GM19193 (cell line): ENCODE measurements around the gene HIRA.
A peak's percentile ranks its signal among the peaks of the same experiment; 100 is the strongest.

Experiments
- POLR2A ChIP-seq: IDR thresholded peaks from 4 replicates; pipeline ENCODE4 v1.6.1; 2011; ENCODE audit not compliant: insufficient read depth, insufficient read length; ENCODE audit errors: extremely low read depth

The HIRA gene

DNA sequence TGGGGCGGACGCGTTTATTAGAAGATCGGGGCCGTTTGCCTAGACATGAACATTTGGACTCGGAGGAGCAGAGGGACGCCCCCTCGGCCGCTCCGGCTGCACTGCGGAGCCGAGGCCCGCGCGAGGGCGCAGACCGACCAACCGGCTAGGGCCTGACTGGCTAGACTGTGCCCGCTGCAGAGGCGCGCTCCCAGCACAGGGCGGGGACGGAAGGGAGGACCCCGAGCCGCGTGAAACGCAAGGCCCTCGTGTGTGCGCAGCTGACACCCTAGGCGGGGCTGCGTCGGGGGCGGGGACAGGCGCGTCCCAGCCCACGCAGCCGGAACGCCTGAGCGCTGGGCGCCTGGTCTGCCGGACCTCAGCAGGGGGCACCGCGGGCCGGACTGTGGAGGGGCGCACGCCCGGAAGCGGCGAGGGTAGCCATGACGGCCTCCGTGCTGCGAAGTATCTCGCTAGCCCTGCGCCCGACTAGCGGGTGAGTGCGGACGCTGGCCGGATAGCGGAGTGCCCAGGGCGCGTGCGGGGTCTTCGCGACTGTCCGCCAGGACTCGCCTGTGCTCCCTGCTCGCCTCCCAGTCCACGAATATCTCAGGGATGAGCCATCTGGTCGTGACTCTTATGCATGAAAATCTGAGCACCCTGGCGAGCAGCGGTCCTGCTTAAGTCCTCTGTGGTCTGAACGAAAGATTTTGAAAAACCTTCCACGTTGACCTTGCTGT lies 759 bp upstream of the HIRA start, which contains the start of gene MRPL40:
MRPL40 (plus strand) TSS at position 413 of the 719 bp plus-strand sequence; CDS start at position 423, 10 bp downstream.
- peak; percentile 96 for TF ChIP-seq POLR2A

- no peak for TF ChIP-seq POLR2A
These were observed 517 bp downstream of the HIRA start for GRCh38 chr22:19430890-19431541.

DNA sequence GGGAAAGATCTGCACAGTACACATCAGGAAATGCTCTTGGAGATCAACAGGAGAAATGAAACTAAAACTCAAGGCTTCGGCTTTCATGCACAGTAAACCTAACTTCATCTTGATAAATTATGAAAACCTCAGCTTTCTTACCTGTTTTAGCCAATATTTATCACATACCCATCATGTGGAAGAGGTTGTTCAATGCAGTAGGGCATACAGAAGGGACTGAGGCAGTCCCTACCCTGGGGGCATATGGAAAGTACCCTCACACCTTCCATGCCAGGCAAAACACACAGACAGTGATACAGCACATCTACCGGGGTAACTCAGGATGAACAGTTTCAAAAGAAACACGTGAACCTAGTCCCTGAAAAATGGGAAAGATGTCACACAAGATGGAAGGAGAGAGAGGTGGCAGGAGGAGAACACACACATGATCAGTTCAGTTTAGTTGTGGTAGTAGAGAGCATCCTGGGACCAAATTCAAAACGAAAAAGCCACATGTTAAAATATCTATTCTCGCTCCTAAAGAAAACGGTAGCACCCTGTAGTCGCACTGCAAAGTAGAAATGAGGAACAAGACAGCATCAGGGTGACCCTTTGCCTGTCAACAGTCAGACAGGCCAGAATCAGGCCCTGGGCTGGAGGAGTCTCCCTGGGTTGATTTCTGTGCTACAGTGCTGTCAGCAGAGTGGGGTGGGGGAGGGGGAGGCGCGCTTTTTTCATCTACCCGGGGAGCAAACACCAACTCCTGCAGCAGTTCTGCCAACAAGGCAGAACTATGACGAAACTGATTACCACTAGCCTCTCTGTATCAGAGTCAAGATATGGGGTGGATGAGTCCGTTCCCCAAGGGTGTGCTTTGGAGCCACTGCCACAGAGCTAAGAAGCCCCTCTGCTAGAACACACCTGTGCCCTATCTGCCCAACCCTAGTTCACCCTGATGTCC lies 1.3 kb downstream of the HIRA start:
- TF ChIP-seq POLR2A: peak; percentile 31

DNA sequence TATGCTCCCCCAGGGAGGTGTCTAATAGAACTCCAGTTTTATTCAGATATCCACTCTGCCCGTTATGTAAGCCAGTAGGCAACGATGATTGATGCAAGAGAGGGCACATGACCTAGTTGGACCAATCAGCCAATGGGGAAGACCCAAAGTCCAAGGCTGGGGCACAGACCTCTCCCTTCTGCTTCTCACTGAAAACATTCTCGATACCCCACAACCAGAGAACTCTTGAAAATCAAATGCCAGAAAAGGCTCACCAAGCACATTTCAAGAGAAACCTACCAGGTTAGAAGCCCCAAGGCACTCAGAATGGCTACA lies 7.4 kb downstream of the HIRA start:
- TF ChIP-seq POLR2A: no peak

- TF ChIP-seq POLR2A: no peak
These were observed 8.9 kb downstream of the HIRA start for GRCh38 chr22:19422440-19423301.

DNA sequence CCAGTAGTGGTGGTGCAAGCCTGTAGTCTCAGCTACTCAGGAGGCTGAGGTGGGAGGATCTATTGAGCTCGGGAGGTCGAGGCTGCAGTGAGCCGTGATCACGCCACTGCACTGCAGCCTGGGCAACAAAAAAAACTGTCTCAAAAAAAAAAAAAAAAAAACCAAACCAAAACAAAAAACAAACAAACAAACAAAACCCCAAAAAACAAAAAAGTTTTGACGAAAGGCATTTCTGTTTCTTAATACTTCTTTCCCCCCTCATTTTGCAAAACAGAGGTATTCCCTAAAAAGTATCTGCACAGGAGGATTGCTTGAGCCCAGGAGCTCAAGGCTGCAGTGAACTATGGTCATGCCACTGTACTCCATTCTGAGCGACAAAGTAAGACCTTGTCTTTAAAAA lies 11.2 kb downstream of the HIRA start:
- no peak for TF ChIP-seq POLR2A

DNA sequence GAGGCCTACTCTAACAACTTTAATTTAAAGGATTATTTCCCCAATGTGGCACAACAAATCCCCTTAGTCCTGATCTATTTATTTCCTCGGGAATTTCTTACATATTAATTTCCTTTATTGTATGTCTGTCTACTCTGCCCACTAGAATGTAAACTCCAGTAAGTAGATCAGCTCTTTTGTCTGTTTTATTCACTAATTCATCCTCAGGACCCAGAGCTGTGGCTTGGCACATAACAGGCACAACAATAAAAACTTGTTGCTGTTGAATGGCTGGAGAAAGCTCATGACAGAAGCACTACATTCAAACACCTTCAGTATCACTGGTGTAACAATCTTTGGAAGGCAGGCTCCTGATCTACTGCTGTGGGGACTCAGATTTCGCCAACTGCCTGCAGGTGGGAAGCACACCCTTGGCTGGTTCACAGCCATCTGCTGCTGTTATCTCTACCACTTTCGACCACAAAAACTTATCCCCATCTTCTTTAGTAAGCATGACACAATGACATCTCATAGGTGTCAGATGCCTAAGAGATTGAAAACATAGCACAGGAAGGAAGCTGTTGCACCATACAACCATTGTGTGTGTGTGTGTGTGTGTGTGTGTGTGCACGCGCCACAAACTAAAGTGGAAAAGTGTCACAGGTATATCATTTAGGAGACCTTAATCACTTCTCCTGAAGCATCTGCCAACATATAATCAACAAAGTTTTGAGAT lies 11.9 kb downstream of the HIRA start:
- TF ChIP-seq POLR2A: no peak

- TF ChIP-seq POLR2A: no peak
These were observed 12.5 kb downstream of the HIRA start for GRCh38 chr22:19419086-19419463.

- TF ChIP-seq POLR2A: no peak
These were observed 18.6 kb downstream of the HIRA start for GRCh38 chr22:19412923-19413322.

- TF ChIP-seq POLR2A: no peak
These were observed 19.1 kb downstream of the HIRA start for GRCh38 chr22:19412478-19412877.

GRCh38 chr22:19411690-19412045 lies 19.9 kb downstream of the HIRA start:
- no peak for TF ChIP-seq POLR2A

DNA sequence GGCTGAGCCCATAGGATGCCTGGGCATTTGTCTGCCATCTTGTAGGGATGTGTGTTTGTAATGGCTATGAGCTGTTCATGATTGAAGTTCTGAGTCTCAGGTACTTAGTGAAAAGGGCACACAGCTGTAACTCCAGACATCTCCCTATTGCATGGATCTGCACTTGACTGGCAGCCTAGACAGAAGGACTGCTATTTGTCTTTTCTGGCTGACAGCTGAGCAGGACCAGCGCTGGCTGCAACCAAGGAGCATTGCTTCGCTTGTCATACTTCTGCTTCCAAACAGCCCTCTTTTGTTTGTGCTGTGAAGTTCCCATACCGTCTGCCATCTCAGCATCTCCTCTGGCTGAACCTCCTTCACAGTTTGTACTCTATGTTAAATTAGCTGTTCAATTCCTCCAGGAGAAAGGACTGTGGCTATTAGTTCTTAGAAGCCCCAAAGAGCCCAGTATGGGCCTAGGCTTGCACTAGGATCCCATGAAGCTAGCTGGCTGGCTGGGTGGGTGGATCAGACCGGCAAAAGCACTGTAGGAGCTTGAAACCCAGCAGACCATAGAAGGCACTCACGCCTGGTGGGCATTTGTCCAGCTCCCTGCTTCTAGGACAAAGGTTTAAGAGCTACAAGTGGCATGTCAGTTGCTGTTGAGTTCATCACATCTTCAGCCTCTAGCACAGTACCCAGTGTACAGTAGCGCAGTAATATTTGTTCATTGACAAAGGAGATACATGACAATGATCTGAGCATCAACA lies 20.4 kb downstream of the HIRA start:
- TF ChIP-seq POLR2A: no peak
